Panc1 (cell line): ENCODE data around the gene KIRREL3.

Source experiments
- SIN3A ChIP-seq: IDR thresholded peaks from 2 replicates; pipeline ENCODE4 v1.6.1; 2012; ENCODE audit warnings: low read depth, mild to moderate bottlenecking, low read length, moderate library complexity, borderline replicate concordance; ENCODE audit not compliant: insufficient read depth
- TF ChIP-seq, protein P1 (sequence below): fragments of 450-650 bp; IDR thresholded peaks from 2 replicates; pipeline ENCODE4 v1.5.1; 2017; ENCODE audit warnings: mild to moderate bottlenecking
- TF ChIP-seq, protein P2 (sequence below), 2 experiments: IDR thresholded peaks; 2 replicates each; pipeline ENCODE4 v1.6.1; 2011 to 2012; ENCODE audit warnings: low read depth in 2 of 2, control low read depth in 1 of 2, low read length in 1 of 2, mild to moderate bottlenecking in 1 of 2, moderate library complexity in 1 of 2; ENCODE audit not compliant: insufficient read depth in 1 of 2

DNA sequence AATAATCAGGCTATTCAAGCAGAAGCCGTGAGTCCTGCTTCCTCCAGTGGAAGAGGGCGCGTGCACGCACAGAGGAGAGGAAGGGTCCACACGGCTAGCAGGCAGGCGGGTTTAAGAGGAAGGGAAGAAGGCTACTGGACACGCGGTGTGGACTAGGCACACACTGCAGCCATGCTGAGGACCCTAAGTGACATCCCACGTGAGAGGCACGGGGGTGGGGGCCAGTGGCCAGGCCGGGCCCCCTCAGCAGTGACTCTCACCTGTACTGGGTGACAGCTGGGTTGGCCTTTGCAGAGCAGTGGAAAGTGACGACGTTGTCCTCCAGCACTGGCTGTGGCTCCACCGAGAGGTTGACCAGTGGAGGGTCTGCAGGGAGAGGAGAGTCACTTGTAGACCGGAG is 544.5 kb downstream of the KIRREL3 start:
- TF ChIP-seq, protein P1, sequence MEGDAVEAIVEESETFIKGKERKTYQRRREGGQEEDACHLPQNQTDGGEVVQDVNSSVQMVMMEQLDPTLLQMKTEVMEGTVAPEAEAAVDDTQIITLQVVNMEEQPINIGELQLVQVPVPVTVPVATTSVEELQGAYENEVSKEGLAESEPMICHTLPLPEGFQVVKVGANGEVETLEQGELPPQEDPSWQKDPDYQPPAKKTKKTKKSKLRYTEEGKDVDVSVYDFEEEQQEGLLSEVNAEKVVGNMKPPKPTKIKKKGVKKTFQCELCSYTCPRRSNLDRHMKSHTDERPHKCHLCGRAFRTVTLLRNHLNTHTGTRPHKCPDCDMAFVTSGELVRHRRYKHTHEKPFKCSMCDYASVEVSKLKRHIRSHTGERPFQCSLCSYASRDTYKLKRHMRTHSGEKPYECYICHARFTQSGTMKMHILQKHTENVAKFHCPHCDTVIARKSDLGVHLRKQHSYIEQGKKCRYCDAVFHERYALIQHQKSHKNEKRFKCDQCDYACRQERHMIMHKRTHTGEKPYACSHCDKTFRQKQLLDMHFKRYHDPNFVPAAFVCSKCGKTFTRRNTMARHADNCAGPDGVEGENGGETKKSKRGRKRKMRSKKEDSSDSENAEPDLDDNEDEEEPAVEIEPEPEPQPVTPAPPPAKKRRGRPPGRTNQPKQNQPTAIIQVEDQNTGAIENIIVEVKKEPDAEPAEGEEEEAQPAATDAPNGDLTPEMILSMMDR = no peak
- TF ChIP-seq, protein P2, sequence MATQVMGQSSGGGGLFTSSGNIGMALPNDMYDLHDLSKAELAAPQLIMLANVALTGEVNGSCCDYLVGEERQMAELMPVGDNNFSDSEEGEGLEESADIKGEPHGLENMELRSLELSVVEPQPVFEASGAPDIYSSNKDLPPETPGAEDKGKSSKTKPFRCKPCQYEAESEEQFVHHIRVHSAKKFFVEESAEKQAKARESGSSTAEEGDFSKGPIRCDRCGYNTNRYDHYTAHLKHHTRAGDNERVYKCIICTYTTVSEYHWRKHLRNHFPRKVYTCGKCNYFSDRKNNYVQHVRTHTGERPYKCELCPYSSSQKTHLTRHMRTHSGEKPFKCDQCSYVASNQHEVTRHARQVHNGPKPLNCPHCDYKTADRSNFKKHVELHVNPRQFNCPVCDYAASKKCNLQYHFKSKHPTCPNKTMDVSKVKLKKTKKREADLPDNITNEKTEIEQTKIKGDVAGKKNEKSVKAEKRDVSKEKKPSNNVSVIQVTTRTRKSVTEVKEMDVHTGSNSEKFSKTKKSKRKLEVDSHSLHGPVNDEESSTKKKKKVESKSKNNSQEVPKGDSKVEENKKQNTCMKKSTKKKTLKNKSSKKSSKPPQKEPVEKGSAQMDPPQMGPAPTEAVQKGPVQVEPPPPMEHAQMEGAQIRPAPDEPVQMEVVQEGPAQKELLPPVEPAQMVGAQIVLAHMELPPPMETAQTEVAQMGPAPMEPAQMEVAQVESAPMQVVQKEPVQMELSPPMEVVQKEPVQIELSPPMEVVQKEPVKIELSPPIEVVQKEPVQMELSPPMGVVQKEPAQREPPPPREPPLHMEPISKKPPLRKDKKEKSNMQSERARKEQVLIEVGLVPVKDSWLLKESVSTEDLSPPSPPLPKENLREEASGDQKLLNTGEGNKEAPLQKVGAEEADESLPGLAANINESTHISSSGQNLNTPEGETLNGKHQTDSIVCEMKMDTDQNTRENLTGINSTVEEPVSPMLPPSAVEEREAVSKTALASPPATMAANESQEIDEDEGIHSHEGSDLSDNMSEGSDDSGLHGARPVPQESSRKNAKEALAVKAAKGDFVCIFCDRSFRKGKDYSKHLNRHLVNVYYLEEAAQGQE (IDR thresholded peaks at IDR 0.05; ENCODE audit: insufficient read depth in 1 of 2, low read depth in 2 of 2, low read length in 1 of 2) = no peak
- no peak for TF ChIP-seq SIN3A
